Sigmoid colon (tissue), 7 donors: ENCODE measurements around the gene KCNIP2. TPM values are rescaled to one million over a fixed set of nuclear protein-coding genes. Genes with fewer than 3 reads are reported as not detected.

ENCODE experiments used
- DNase-seq: peaks from one replicate; pipeline ENCODE4 v3.0.0-alpha.2; 2019
- H3K27ac ChIP-seq, 4 donors: fragments of 200-600 bp; sonication (generic); one replicate each; pipeline ENCODE4 v1.5.1; 2016 to 2019; ENCODE audit warnings: mild to moderate bottlenecking in 1 of 4
- H3K27me3 ChIP-seq, 3 donors: fragments of 200-600 bp; sonication (generic); one replicate each; pipeline ENCODE4 v1.5.1; 2019; ENCODE audit warnings: mild to moderate bottlenecking in 1 of 3
- H3K36me3 ChIP-seq, 4 donors: fragments of 200-600 bp; sonication (generic); one replicate each; pipeline ENCODE4 v1.5.1; 2016 to 2019
- H3K4me1 ChIP-seq, 4 donors: fragments of 200-600 bp; sonication (generic); one replicate each; pipeline ENCODE4 v1.5.1; 2017 to 2019
- H3K4me3 ChIP-seq, 4 donors: fragments of 200-600 bp; sonication (generic); one replicate each; pipeline ENCODE4 v1.5.1; 2017 to 2019; ENCODE audit warnings: mild to moderate bottlenecking in 2 of 4, moderate library complexity in 1 of 4
- H3K9me3 ChIP-seq, 4 donors: fragments of 200-600 bp in 3 of 4; sonication (generic) in 3 of 4; one replicate each; pipeline versions ENCODE4 v1.5.1 to v1.6.1; 2013 to 2019
- CTCF ChIP-seq, 4 experiments: fragments of 450-650 bp in 3 of 4; fragments of 200-600 bp in 1 of 4; IDR thresholded peaks; one replicate each; pipeline ENCODE4 v1.5.1; 2016 to 2019; ENCODE audit warnings: antibody characterized with exemption in 4 of 4, mild to moderate bottlenecking in 3 of 4, moderate library complexity in 2 of 4
- EP300 ChIP-seq, 4 donors: sonication (generic); formaldehyde crosslinking; IDR thresholded peaks; one replicate each; pipeline ENCODE4 v1.6.1; 2017; ENCODE audit warnings: antibody characterized with exemption in 4 of 4
- POLR2A ChIP-seq, 2 donors: fragments of 450-650 bp; IDR thresholded peaks; one replicate each; pipeline ENCODE4 v1.6.1; 2016; ENCODE audit warnings: antibody characterized with exemption in 2 of 2, mild to moderate bottlenecking in 2 of 2, moderate library complexity in 2 of 2
- POLR2AphosphoS5 ChIP-seq, 4 donors: sonication (generic); formaldehyde crosslinking; IDR thresholded peaks; one replicate each; pipeline ENCODE4 v1.6.1; 2017; ENCODE audit warnings: antibody characterized with exemption in 4 of 4
- WGBS, 2 donors: extraction: QIAGEN DNeasy Blood & Tissue Kit; methylation state at CpG; one replicate each; pipeline ENCODE4 v1.1.7; 2013; 5-methylcytosine and 5-hydroxymethylcytosine counted together
- intact Hi-C: fragments of 100-400 bp; cut with DNase I; formaldehyde crosslinking; loops from one replicate; pipeline ENCODE4 v1.15.1; 2023
- polyA plus RNA-seq, 3 donors: library from polyadenylated mRNA; stranded (reverse); fragments of 200-250 nt; gene quantifications; one replicate each; pipeline ENCODE4 v1.2.3, GENCODE V29; 2013
- total RNA-seq, 4 donors: library from RNA; depleted of rRNA; stranded (reverse); fragments of >200 nt; gene quantifications; one replicate each; pipeline ENCODE4 v1.1.0, GENCODE V29; 2016
- donor health status: healthy with polysubstance abuse.
- donor health status: Bipolar disorder and iron deficiency.
- donor health status: healthy.

Gene KCNIP2
- total and polyA plus RNA-seq, 7 donors = 1.8 to 7.1 (median 3.3) TPM; not detected in 2

- Histone ChIP-seq H3K27ac (peak within 1 kb of the TSS; percentile 97 to 99 (median 98)), H3K9me3 (no peaks in the 10 kb centered on the region), H3K4me1 (peaks cover 0 to 39% (median 35%) of the 10 kb centered on the region in 4 donors), H3K4me3 (peak within 1 kb of the TSS; percentile 89 to 100 (median 97)), H3K36me3 (no peaks in the 10 kb centered on the region), H3K27me3 (no peaks in the 10 kb centered on the region)
- peak; percentile 100 for DNase-seq
- intact Hi-C loops = loop anchor here (5.0 kb wide), 2 partner anchors 36 to 299 kb away; partner anchors contain the start of gene NPM3
- TF ChIP-seq CTCF (IDR thresholded peaks at IDR 0.05) (no peak), POLR2AphosphoS5 (IDR thresholded peaks at IDR 0.05) (peak; percentile 99 to 100 (median 100)), EP300 (IDR thresholded peaks at IDR 0.05) (peak in 2 of 4 donors; percentile 13 to 29), POLR2A (IDR thresholded peaks at IDR 0.05) (peak; percentile 99 to 100)
- 0 to 1% methylated on average over 47 of the region's 47 CpGs for WGBS, 2 donors
Observed at GRCh38 chr10:101818119-101818871, 25.3 kb downstream of the KCNIP2 start, which contains the start of gene OGA. TSS of gene OGA (minus strand) at chr10:101818444. CDS start at chr10:101818022, 422 bp downstream.

- peaks cover 0 to 46% (median 41%) of the 10 kb centered on the region in 4 donors for H3K4me1 ChIP-seq
- whole genome bisulfite sequencing, 2 donors = 1% methylated on average over 44 of the region's 44 CpGs
- peaks cover 0 to 5% (median 0%) of the 10 kb centered on the region in 4 donors for H3K36me3 ChIP-seq
- H3K27me3 ChIP-seq = no peaks in the 10 kb centered on the region
- TF ChIP-seq POLR2A (IDR thresholded peaks at IDR 0.05) = peak; percentile 44 to 74
- TF ChIP-seq EP300 (IDR thresholded peaks at IDR 0.05) = no peak
- TF ChIP-seq POLR2AphosphoS5 (IDR thresholded peaks at IDR 0.05) = peak; percentile 62 to 94 (median 83)
- no peak for TF ChIP-seq CTCF (IDR thresholded peaks at IDR 0.05)
- peak overlapping the region; percentile 89 to 100 (median 97) for H3K4me3 ChIP-seq
- DNase-seq = peak; percentile 97
- peak overlapping the region; percentile 97 to 99 (median 98) for H3K27ac ChIP-seq
- intact Hi-C loops = loop anchor here (5.0 kb wide), 2 partner anchors 35 to 300 kb away; partner anchors contain the start of gene NPM3
- H3K9me3 ChIP-seq = no peaks in the 10 kb centered on the region
Observed at GRCh38 chr10:101817337-101818118, 26.1 kb downstream of the KCNIP2 start.

GRCh38 chr10:101816913-101817336 lies 26.7 kb downstream of the KCNIP2 start:
- H3K9me3 ChIP-seq = no peaks in the 10 kb centered on the region
- intact Hi-C loops = loop anchor here (5.0 kb wide), 2 partner anchors 35 to 300 kb away; partner anchors contain the start of gene NPM3
- no peak for DNase-seq
- H3K4me3 ChIP-seq = peak overlapping the region; percentile 89 to 100 (median 97)
- peaks cover 0 to 11% (median 3%) of the 10 kb centered on the region in 4 donors for H3K36me3 ChIP-seq
- WGBS, 2 donors = 0 to 1% methylated on average over 14 of the region's 14 CpGs
- H3K4me1 ChIP-seq = peaks cover 0 to 52% (median 47%) of the 10 kb centered on the region in 4 donors
- H3K27me3 ChIP-seq = no peaks in the 10 kb centered on the region
- TF ChIP-seq EP300 (IDR thresholded peaks at IDR 0.05) (no peak), POLR2AphosphoS5 (IDR thresholded peaks at IDR 0.05) (no peak), POLR2A (IDR thresholded peaks at IDR 0.05) (no peak)
- peak overlapping the region; percentile 97 to 99 (median 98) for H3K27ac ChIP-seq

- Histone ChIP-seq H3K36me3 (peaks cover 0 to 16% (median 3%) of the 10 kb centered on the region in 4 donors), H3K27me3 (no peaks in the 10 kb centered on the region), H3K4me3 (peak overlapping the region; percentile 89 to 100 (median 97)), H3K9me3 (no peaks in the 10 kb centered on the region), H3K4me1 (peaks cover 0 to 54% (median 50%) of the 10 kb centered on the region in 4 donors), H3K27ac (peak overlapping the region; percentile 48 to 98 (median 98))
- intact Hi-C loops = loop anchor here (5.0 kb wide), 2 partner anchors 34 to 301 kb away; partner anchors contain the start of gene NPM3
- DNase-seq = no peak
- TF ChIP-seq EP300 (IDR thresholded peaks at IDR 0.05) = no peak
- no peak for TF ChIP-seq POLR2A (IDR thresholded peaks at IDR 0.05)
- TF ChIP-seq POLR2AphosphoS5 (IDR thresholded peaks at IDR 0.05) = no peak
- TF ChIP-seq CTCF (IDR thresholded peaks at IDR 0.05) = no peak
- WGBS, 2 donors = 0 to 3% methylated on average over 5 of the region's 5 CpGs
Observed at GRCh38 chr10:101816376-101816775, 27.2 kb downstream of the KCNIP2 start.
